ENCODE measurements around the gene PRKAR1B. TPM values are rescaled to one million over a fixed set of nuclear protein-coding genes. Genes with fewer than 3 reads are reported as not detected.

PRKAR1B gene
- polyA plus RNA-seq, 3 donors: 38.9 to 42.7 (median 39.9) TPM

DNA sequence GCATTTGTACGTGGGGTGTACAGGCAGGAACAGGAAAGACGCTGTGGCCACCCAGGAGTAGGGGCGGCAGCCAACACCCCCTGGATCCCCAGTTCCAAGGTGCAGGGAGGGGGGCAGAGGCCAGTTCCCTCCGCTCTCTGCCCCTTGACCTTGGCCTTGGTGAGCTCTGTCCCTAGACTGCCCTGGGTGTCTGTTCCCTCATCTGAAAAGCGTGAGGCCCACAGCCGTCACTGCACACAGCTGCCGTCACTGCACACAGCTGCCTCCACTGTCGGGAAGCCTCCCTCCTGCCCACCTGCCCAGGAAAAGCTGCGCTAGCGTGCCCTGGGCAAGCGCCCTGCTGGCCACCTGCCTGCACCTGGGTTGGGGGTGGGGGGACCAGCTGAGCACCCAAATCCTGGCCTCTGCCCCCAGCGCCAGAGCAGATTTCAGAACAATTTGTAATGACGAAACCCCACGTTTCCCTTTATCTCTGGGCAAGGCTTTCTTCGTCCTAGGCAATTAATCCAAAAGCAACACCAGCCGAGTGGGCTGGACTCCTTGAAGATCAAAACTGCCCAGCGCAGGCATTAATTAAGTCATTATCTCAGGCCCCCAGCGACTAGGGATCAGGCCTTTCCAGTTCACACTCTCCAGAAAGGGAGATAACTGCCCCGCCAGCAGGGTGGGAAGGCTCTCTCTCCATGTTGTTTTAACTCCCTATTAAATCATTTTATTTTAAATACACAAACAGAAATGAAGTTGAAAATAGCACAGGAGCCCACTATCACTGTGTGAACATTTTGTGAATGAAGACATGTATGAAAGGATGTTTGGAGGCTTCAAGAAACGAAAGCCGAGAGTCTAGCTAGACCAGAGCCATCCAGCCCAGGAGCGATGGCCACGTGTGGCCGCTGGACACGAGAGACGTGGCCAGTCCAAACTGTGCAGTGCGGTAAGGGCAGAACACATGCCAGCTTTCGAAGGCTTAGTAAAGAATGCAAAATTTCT is 203.4 kb downstream of the PRKAR1B start:
- DNase-seq: no peak

DNA sequence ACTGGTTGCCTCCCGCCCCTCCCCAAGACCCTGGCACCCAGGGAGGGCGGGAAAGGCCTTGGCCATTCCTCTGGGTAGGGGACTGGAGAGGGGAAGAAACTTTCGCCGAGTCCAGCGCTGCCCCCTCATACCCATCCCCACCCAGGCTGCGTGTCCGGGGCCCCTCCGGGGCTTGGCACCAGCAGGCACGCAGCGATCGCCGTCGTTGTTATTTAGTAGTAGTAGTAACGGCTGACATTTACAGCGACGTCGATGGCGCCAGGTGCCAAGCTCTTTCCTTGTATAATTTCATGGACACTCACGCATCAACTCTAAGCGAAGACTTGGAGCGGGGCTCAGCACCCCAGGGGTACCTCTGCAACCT is 204.1 kb downstream of the PRKAR1B start:
- DNase-seq: no peak

DNA sequence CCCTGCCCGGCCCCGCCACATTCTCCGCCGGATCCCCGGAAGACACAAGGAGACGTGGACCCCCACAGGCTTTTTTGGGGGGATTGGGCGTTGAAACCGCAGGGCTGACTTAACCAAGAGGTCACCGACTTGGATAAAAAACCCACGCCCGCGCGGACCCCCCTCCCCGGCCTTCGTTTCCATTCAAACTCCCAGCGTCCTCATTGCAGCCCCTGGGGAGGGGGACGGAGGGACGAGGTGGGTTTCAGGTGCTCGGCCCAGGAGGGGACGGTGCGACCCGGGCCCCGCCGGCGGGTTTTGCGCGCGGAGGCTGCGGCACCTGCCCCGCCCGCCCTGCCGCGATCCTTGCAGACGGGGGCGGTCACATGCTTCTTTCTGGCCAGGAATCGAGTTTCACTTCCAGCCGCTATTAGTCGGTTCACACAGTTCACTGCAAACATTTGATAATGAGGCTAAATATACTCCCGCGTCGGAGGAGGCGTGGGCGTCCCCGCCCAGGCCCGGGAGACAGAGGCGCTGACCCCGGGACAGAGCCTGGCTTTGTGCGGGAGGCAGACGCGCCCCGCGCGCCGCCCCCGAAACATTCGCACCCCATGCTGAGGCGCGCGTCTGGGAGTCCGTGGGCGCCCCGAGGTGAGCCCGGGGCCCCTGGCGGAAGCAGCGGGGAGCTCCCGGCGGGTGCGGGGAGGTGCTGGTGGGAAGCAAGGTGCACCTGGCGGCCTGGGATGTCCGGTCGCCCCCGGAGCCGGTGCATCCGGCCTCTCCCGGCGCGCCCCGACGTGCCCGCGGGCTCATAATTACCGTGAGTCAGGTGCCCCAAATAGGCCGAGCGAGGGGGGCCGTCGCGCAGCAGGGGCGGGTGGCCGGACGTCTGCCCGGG is 204.8 kb downstream of the PRKAR1B start:
- DNase-seq: peak; percentile 80

DNA sequence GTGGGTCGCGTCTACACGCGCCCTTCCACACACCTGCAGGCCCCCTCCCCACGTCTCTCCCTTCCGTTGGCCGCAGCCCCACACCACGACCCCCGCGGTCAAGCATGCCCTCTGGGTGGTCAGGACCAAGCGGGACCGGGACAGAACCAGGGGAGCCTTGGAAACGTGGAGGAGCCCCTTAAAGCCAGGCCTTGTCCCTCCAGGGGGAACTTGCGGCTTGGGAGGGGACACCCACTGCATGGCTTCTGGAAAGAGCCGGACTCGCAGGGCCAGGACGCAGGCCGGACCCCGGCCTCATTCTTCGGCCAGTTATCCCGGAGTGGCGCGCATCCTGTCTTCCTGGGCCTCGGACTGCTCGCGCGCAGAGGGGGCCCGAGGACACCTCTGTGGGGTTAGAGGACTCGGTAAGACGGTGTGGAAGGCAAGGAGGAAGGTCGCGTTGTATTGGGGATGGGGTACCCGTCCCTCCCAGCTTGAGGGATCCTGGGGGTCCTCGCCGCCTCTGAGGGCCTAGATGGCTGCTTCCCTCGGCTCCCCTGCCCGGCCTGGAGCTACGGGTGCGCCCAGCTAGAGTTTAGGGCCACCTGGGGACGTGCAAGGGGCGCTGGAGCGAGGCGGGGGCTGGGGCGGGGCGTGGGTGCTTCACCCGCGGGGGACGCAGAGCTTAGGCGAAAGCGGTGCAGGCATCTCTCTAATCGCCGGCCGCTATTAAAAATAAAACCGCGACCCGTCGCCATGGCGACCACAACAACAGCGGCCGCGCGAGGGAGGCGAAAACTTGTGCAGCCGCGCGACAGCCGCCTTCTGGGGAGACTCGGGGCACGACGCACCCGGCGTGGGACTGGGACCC is 205.6 kb downstream of the PRKAR1B start:
- DNase-seq: peak; percentile 80

DNA sequence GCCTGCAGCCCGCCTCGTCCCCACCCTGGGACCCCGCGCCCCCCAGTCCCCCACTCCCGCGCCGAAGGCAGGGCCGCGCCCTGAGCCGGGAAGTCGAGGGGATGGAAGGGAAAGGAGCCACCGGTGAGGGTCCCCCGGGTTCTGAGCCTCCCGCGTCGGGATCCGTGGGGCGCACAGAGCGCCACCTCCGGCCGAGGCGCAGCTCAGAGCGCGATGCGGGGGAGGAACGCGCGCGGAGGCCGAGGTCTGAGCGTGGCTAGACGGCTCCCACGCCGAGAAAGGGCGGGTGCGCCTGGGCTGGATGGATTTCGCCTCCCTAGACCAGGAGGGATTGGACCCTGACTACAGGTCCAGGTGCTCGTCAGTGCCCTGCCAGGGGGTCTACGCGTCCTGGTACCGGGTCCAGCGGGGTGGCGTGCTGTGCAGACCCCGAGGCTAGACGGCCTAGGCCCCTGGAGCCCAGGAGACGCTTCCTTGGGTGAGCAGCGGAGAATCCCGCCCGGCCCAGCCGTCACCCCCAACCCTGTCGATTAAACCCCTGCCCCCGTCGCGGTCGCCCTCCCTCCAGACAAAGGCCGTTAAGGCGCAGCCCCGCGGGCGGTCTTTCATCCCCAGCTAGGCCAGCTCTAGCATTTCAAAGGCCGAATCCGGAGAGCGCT is 206.4 kb downstream of the PRKAR1B start:
- DNase-seq: no peak

DNA sequence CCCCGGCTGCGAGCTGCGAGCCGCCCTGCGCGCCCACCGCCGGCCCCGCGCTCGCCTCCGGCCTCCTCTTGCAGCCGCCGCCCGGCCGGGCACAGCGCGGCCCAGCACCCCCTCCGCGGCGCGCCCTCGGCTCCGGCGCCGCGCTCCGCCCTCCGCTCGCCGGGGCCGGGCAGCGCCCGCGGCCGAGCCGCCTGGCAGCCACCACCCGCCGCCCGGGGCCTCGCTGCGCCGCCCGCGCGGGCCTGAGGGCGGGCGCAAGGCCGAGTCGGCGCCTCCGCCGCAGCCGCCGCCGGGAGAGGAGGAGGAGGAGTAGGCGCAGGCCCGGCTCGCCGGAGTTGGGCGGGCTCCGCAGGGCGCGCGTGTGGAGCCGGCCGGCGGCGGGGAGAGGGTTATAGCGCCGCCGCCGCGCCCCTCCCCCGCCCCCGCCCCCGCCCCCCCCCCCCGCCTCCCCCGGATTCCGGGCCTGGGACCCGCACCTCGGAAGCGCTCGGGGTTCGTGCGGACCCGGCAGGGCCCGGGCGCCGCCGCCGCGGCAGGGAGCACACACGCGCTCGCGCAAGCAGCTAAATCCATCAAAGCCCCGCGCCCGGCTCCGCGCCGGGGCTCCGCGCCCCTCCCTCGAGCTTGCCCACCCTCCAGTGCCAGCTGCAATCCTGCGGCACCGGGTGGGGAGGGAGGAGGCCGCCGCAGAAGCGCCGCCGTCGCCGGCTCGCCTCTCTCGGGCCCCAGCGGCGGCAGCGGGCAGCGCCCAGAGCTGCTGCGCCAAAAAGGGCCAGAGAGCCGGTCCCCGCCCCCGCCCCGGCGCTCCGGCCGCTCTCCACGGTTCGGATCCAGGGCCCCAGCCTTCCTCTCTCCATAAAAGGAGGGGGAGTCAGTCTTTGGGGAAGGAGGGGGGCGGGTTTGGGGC is 207.3 kb downstream of the PRKAR1B start, which contains the start of gene PDGFA:
PDGFA (minus strand) TSS at position 363 of the 907 bp plus-strand sequence. CDS start 845 bp downstream, outside the sequence.
- DNase-seq: no peak

DNA sequence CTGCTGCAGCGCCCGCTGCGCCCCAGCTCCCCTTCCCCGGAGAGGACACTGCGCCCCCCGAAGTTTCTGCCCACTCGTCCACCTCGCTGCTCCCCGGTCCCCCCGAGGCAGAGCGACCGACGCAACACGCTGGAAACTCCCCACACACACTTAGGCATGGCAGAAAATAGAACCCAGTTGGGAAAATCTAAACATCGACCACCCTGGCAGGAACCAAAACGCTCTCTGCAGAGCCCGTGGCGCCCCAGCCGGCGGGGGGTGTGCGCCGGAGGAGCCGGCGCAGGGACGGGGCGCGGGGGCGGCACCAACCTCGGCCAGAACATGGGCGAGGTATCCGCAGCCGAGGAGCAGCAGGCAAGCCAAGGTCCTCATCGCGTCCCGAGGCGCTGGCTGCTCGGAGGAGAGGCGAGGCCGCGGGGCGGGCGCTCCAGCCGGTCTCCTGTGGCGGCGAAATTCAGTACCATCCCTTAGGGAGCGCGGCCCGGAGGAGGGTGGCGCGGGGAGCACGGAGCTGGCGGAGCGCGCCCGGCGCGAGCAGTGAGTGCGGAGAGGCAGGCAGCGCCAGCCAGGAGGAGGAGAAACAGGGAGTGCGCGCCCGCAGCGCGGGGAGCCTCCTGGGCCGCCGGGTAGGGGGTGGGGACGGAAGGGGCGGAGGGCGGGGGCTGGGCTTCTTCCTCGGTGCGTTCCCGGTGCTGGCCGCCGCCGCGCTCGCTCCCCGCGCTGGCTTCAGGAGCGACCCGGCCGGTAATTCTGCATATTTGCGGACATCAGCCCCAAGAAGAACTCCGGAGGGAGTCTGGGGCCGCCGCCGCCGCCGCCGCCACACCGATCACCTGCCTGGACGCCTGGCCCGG is 208.2 kb downstream of the PRKAR1B start:
- DNase-seq: peak; percentile 77

DNA sequence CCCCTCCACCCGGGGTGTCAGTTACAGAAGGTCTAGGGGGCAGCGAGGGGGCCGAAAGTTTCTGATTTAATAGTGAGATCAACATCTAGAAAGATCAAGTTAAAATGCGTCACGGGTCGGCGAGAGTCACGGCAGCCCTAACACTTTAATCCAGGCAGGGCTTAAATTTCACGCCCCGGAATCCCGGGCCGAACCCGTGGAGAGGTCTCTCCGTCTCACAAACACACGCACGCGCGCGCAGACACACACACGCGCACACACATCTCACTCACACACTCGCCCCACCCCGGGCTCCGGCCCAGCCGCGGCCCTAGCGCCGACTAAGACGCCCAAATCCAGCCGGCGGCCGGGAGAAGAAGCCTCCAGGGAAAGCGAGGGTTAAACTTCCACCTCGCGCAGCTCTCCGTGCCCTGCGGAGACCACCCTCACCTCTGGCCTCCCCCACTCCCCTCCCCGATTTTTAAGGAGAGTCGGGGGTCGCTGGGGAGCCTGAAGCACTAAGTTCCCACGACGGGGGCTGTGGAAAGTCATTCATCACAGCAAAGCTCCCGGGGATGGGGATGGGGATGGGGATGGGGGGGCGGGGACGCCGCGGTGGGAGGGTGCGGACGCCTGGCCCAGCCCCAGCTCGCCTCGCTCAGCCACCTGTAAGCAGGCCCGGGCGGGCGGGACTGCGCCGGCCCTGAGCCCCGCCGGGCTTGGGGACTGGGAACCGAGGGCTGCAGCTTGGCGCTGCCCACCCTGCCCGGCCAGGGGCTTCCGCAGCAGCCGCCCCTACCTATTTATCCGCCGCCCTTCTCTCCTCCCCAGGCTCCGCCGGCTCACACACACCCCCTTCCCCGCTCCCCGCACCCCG is 209.1 kb downstream of the PRKAR1B start:
- DNase-seq: no peak

DNA sequence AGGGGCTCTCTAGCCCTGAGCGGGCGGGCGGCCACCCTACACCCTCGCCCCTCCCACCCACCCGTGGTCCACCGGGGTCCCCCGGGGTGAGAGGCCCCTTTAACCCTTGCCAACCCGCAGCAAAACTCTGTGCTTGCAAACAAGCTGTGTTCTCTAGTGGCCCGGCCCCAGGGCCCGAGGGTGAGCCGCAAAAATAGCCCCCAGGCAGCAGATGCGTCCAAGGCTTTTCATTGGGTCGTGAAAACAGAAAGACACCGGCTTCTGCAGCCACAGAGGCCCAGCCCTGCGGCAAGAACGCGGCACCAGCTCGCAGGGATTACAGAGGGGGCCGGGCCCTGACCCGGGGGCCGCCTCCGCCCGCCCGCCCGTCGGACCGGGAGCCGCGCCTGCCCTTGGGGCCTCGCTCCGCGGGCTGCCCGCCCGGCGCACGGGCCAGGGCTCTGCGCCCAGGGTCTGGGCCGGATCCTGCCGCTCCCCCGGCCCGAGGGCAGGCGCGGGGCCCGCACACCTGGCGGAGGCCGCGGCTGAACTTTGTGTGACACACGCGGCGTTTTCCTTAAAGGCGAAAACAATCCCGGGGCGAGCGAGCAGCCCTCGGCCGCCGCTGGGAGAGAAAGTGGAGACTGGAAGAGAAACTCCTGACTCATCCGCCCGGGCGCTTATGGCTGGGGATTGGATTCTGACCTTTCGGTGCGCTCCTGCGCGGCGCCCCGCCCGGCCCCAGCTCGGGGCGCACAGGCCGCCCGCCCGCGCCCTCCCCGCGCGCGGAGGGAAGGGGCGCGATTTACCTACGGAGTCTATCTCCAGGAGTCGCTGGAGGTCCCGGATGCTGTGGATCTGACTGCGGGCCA is 210.2 kb downstream of the PRKAR1B start:
- DNase-seq: no peak

DNA sequence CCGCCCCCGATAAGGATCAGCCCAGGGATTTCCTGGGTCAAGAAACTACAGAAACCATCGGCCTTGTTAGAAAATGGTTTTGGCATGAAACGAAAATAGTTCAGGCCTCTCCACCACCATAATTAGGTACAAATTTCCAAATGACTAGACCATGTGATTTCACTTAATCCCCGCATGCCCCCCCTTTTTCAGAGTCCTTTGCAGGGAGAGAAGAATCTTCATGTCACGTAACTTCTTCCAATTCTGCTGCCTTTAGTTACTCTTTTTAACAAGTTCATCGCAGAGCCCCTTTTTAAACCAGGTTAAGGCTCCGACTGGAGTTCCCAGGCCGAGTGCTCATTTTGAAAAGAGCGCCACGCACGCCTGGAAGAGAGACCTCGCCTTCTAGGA is 210.9 kb downstream of the PRKAR1B start:
- DNase-seq: no peak

DNA sequence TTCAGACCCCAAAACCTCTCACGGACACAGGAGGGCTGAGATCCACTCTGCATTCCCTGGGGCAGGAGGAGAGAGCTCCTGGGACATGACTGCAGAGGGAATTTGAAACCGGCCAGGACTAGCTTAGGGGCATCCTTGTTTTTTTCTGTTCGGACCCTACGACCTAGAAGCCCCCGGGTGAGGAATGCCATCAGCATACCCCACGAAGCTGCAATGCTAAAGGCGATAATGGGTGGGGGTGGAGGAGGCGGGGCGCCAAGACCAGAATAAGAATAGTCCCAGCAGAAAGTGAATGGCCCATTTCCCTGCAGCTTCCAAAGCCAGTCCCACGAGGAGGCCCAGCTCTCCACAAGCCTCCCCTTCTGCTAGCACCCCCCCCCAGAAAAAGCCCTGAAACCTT is 211.5 kb downstream of the PRKAR1B start:
- DNase-seq: no peak

DNA sequence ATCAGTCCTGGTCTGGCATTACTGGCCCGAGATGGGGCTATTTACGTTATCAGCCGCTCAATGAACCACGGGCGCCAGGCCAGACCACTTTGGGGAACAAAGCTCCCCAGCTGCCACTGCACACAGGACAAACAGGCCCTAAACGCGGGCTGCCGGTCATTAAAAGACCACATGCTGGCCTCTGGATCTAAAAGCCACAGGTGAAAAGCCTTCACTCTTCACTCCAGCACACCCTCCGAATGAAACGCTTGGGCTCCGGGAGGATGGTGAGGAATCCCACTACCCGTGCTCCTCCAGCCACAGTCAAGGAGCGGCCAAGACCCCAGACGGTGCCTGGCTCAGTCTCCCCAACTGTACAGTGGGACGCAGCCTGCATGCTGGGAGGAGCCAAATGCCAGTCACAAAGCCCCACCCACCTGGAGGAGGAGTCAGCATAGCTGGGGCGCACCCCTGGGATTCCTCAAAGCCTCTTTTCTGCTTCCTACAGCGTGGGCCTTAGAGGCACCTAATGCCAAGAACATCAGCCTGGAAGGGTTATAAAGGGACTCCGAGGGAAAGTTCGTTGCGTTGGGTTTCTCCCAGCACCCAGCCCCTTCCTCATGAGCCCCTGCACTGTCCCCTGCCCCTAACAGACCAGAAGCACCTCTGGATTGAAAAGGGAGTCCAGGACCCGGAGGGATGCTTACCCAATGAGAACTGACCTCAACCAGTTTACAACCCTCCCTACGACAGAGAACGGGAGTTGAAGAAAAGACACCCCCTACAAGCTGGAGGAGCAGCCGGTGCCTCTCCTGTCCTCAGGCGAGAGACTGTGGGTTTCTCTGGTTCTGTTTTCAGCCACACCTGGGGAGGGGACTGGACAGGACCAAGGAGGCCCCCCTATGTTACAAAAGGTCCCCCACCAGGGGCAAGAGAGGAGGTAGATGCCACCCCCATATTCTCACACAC is 212.2 kb downstream of the PRKAR1B start:
- no peak for DNase-seq

DNA sequence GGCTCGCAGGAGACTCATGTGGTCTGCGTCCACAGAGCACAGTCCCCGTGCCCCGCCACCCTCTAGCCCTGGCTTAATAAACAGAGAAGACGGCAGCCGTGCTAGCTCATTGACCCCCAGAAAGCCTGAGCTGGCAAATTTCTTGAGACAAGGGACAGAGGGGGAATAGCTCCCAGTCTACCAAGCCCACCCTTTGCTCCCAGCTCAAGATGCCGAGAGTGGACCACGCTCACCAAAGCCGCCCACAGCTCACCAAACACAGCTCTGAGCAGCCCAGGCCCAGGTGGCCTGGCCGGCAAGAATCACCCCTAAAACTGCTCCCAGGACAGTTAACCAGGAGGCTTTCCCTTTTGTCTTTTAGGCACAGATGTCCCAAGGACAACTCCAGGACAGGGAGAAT is 212.8 kb downstream of the PRKAR1B start:
- no peak for DNase-seq

DNA sequence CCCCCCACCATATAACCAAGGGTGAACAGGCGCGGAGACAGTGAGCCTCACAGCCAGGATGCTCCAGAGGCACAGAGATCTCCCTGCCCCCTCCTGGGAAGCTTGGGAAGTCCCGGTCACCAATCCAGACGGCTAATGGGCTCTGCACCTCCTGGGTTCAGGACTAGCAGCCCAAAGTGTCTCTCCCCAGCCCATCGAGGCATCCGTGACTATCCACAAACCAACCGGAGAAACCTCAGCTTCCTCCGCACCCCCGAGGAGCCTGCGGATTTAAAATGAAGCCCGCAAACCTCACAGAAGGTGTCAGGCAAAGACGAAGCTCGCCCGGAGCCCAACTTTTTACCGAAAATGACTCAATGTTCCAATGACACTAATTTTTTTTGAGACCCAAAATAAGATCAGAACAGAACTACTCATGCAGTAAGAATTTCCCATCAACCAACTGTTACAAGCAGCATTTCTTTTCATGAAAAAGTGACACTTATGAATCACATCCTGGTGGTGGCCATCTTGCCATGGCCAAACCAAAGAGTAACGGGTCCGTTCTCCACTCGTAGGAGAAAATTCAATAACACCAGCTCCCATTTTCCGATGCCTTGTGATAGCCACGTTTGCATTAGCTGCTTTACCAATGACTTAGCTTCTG is 213.4 kb downstream of the PRKAR1B start:
- no peak for DNase-seq

All from renal pelvis (tissue), 4 donors.